ENCODE measurements around the gene RBM38. TPM values are rescaled to one million over a fixed set of nuclear protein-coding genes. Genes with fewer than 3 reads are reported as not detected.

The RBM38 gene
- total and polyA plus RNA-seq, 3 donors from 2014 or later, result 69.6 to 114 (median 108) TPM

- no peak for DNase-seq
- intact Hi-C loops (cut with DNase I; ENCODE audit: low total_unique reads), result no loop called here
- Histone ChIP-seq H3K4me3 (no peak overlapping the region), H3K27me3 (no peaks in the 10 kb centered on the region), H3K27ac (no peak overlapping the region), H3K36me3 (ENCODE audit: low read depth, missing control alignments) (no peaks in the 10 kb centered on the region), H3K4me1 (peaks cover 6% of the 10 kb centered on the region), H3K9me3 (no peaks in the 10 kb centered on the region)
- no peak for TF ChIP-seq CTCF (IDR thresholded peaks at IDR 0.05)
- no peak for TF ChIP-seq POLR2A (IDR thresholded peaks at IDR 0.05)
- 83 to 91% methylated on average over 16 to 26 of the region's 26 CpGs for WGBS, 2 donors
Measured at GRCh38 chr20:57421253-57422220, 30.3 kb downstream of the RBM38 start.

GRCh38 chr20:57422254-57422653 lies 31.1 kb downstream of the RBM38 start:
- 82 to 83% methylated on average over 3 to 7 of the region's 7 CpGs for WGBS, 2 donors
- no peak overlapping the region for H3K27ac ChIP-seq
- no peak for DNase-seq

GRCh38 chr20:57425150-57426013 lies 34.2 kb downstream of the RBM38 start:
- Histone ChIP-seq H3K27ac (no peak overlapping the region), H3K9me3 (no peaks in the 10 kb centered on the region), H3K4me1 (peaks cover 13% of the 10 kb centered on the region), H3K27me3 (no peaks in the 10 kb centered on the region), H3K4me3 (no peak overlapping the region), H3K36me3 (ENCODE audit: low read depth, missing control alignments) (no peaks in the 10 kb centered on the region)
- intact Hi-C loops (cut with DNase I; ENCODE audit: low total_unique reads), result no loop called here
- no peak for DNase-seq
- TF ChIP-seq CTCF (IDR thresholded peaks at IDR 0.05) (no peak), POLR2A (IDR thresholded peaks at IDR 0.05) (no peak)
- WGBS, 2 donors, result 69 to 70% methylated on average over 16 to 17 of the region's 17 CpGs

More at GRCh38 chr20:57422254-57422653, 31.1 kb downstream of the RBM38 start:
- Histone ChIP-seq H3K27me3 (no peaks in the 10 kb centered on the region), H3K4me1 (peaks cover 5% of the 10 kb centered on the region), H3K36me3 (ENCODE audit: low read depth, missing control alignments) (no peaks in the 10 kb centered on the region), H3K4me3 (no peak overlapping the region), H3K9me3 (no peaks in the 10 kb centered on the region)
- TF ChIP-seq POLR2A (IDR thresholded peaks at IDR 0.05) (no peak), CTCF (IDR thresholded peaks at IDR 0.05) (no peak)
- intact Hi-C loops (cut with DNase I; ENCODE audit: low total_unique reads), result no loop called here

- H3K27ac ChIP-seq, result no peak overlapping the region
- no peak for TF ChIP-seq POLR2A (IDR thresholded peaks at IDR 0.05)
- TF ChIP-seq CTCF (IDR thresholded peaks at IDR 0.05), result no peak
- no peaks in the 10 kb centered on the region for H3K27me3 ChIP-seq
- WGBS, 2 donors, result 81 to 88% methylated on average over 13 of the region's 13 CpGs
- no peaks in the 10 kb centered on the region for H3K9me3 ChIP-seq
- intact Hi-C loops (cut with DNase I; ENCODE audit: low total_unique reads), result no loop called here
- H3K4me1 ChIP-seq, result peaks cover 13% of the 10 kb centered on the region
- H3K4me3 ChIP-seq, result no peak overlapping the region
- no peak for DNase-seq
- no peaks in the 10 kb centered on the region for H3K36me3 ChIP-seq (ENCODE audit: low read depth, missing control alignments)
Measured at GRCh38 chr20:57426271-57426689, 35.1 kb downstream of the RBM38 start.

All from testis (tissue), 3 donors.